ENCODE results near the gene PAQR6. TPM values are rescaled to one million over a fixed set of nuclear protein-coding genes. Genes with fewer than 3 reads are reported as not detected.
A peak's percentile ranks its signal among the peaks of the same experiment; 100 is the strongest.

PAQR6 gene
- total RNA-seq, 1 donor = 0.43 TPM

- DNase-seq (ENCODE audit: low read depth) = no peak
- TF ChIP-seq, protein P1, sequence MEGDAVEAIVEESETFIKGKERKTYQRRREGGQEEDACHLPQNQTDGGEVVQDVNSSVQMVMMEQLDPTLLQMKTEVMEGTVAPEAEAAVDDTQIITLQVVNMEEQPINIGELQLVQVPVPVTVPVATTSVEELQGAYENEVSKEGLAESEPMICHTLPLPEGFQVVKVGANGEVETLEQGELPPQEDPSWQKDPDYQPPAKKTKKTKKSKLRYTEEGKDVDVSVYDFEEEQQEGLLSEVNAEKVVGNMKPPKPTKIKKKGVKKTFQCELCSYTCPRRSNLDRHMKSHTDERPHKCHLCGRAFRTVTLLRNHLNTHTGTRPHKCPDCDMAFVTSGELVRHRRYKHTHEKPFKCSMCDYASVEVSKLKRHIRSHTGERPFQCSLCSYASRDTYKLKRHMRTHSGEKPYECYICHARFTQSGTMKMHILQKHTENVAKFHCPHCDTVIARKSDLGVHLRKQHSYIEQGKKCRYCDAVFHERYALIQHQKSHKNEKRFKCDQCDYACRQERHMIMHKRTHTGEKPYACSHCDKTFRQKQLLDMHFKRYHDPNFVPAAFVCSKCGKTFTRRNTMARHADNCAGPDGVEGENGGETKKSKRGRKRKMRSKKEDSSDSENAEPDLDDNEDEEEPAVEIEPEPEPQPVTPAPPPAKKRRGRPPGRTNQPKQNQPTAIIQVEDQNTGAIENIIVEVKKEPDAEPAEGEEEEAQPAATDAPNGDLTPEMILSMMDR (IDR thresholded peaks at IDR 0.05; ENCODE audit: insufficient read depth, low read depth, low read length) = no peak
- no peak overlapping the region for H3K4me3 ChIP-seq (ENCODE audit: low read depth, low read length)
Measured at GRCh38 chr1:156286061-156286460, 38.2 kb upstream of the PAQR6 start.

DNA sequence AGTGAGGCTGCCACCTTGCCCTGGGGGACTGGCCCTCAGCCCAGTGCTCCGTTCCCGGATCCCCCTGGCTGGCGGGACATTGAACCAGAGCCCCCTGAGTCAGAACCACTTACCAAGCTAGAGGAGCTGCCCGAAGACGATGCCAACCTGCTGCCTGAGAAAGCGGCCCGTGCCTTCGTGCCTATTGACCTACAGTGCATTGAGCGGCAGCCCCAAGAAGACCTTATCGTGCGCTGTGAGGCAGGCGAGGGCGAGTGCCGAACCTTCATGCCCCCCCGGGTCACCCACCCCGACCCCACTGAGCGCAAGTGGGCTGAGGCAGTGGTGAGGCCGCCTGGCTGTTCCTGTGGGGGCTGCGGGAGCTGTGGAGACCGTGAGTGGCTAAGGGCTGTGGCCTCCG lies 37.6 kb upstream of the PAQR6 start:
- H3K4me3 ChIP-seq (ENCODE audit: low read depth, low read length) = no peak overlapping the region
- TF ChIP-seq, protein P1 (IDR thresholded peaks at IDR 0.05; ENCODE audit: insufficient read depth, low read depth, low read length) = no peak
- no peak for DNase-seq (ENCODE audit: low read depth)

- H3K4me3 ChIP-seq (ENCODE audit: low read depth, low read length) = no peak overlapping the region
- DNase-seq (ENCODE audit: low read depth) = no peak
Measured at GRCh38 chr1:156284757-156285156, 36.9 kb upstream of the PAQR6 start.

GRCh38 chr1:156284112-156284511 lies 36.3 kb upstream of the PAQR6 start, which contains the start of gene TMEM79:
Gene TMEM79 (plus strand): TSS chr1:156284325. CDS start chr1:156285227, 902 bp downstream.
- DNase-seq (ENCODE audit: low read depth) = no peak
- TF ChIP-seq, protein P1 (IDR thresholded peaks at IDR 0.05; ENCODE audit: insufficient read depth, low read depth, low read length) = no peak
- H3K4me3 ChIP-seq (ENCODE audit: low read depth, low read length) = peak within 1 kb of the TSS; percentile 71

More at GRCh38 chr1:156284757-156285156, 36.9 kb upstream of the PAQR6 start:
- TF ChIP-seq, protein P1 (IDR thresholded peaks at IDR 0.05; ENCODE audit: insufficient read depth, low read depth, low read length) = no peak

GRCh38 chr1:156283521-156283920 lies 35.7 kb upstream of the PAQR6 start:
- DNase-seq (ENCODE audit: low read depth) = no peak
- TF ChIP-seq, protein P1 (IDR thresholded peaks at IDR 0.05; ENCODE audit: insufficient read depth, low read depth, low read length) = no peak
- H3K4me3 ChIP-seq (ENCODE audit: low read depth, low read length) = peak overlapping the region; percentile 71

DNA sequence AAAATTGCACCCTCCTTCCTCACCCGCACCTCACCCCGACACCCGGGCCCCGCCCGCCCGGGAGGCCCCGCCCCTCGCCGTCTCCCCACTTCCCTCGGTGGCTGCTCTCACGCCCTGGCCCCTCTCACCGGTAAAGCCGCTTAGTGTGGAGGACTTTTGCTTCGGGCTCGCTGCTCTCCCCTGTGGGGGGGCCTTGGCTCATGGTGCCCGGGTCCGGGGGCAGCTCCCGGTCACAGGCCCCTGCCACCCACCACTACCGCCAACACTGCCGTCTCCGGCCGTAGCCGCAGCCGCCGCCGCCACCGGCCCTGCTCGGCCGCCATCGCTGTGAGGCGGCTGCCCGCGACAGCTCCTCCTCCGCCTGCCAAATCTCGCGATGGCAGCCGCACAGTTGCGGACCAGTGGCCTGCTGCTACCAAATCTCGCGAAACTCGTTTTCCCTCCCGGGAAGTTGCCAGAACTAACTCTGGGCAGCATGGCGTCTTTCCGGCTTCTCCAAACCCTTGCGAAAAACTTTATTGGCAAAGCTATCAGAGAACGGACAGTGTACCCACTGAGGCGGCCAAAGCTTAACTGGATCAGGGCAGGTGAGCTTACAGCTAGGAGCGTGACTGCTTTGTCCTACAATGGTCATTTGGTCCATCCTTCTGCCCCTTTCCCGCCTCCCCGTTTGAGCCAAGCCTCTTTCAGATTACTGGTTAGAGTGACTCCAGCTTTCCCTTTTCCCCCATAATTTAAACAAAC lies 34.8 kb upstream of the PAQR6 start, which contains the start of gene SMG5:
Gene SMG5, minus strand, starts transcription at position 347 of the 744 bp plus-strand sequence. Its CDS starts 145 bp downstream, at position 202.
- H3K4me3 ChIP-seq (ENCODE audit: low read depth, low read length) = peak within 1 kb of the TSS; percentile 71
- peak; percentile 99 for DNase-seq (ENCODE audit: low read depth)
- TF ChIP-seq, protein P1 (IDR thresholded peaks at IDR 0.05; ENCODE audit: insufficient read depth, low read depth, low read length) = no peak

Measured in fibroblast of villous mesenchyme (primary cell).